NOMO-1 treated with DMSO at 0.1 percent for 48 hours (cell line): ENCODE data around the gene LRRC37A2.
"Not testable (repeated sequence)": the region's sequence is repeated elsewhere in the genome, so short reads cannot be mapped to it uniquely, and the experiment has no call there.

ENCODE experiments used
- DNase-seq: peaks from one replicate; lab custom pipeline; 2025; ENCODE audit not compliant: unreplicated experiment; lab: John Stamatoyannopoulos, UW

LRRC37A2 gene

DNA sequence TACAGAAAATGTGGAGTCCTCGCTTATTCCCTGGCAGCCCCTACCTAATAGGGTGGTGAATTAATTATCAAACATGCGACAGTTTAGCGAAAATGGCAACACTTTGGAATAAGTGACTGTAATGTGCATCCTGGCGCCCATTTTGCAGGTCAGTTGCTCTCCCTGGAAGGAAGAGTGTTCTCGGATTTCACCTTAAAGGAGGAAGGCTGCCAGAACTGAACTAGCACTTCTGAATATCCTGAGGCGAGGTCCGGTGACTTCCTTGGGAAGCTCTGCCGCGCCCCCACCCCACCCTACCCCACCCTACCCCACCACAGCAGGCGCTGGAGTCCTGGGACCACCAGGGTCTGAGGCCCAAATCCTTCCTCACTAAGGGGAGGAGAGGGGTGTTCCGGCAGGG lies at the start of gene LRRC37A2:
Gene LRRC37A2, plus strand, starts transcription at position 301 of the 400 bp plus-strand sequence. CDS start 245 bp downstream, outside the sequence.
- not testable (repeated sequence) for DNase-seq

DNA sequence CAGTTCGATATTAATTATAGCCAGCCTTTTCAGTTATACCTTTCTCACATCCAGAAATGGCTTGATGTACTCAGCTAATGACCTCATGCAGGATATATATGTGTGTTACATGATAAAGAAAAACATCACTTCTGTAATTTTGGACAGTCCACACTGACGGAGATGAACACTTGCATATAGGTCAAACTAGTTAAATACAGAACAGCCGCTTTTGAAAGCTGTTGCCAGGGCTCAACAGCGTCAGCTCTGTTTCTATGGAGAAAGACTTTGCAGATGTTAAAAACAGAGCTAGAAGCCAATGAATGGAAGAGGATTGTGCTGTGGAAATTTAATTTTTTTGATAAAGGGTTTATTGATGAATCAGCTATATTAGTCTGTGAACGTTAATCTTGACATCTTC lies 44.6 kb upstream of the LRRC37A2 start:
- not testable (repeated sequence) for DNase-seq

DNA sequence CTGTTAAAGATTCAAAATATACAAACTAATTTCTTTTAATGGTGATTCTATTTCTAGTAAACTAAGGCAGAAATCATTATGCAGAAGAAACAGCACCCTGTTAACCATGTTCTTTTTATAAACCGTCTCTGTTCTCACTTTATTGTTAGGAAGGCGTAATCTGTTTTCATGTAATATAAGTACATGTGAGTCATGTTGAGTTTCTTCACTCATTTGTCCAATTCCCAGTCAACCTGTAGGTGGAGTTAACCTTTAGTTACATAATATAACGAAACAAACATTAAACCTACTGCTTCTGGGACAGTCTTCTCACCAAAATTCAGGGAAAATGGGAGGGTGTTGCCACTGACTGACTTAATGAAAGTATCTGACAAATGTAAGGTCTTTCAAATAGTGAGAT lies 37.8 kb upstream of the LRRC37A2 start:
- not testable (repeated sequence) for DNase-seq

DNA sequence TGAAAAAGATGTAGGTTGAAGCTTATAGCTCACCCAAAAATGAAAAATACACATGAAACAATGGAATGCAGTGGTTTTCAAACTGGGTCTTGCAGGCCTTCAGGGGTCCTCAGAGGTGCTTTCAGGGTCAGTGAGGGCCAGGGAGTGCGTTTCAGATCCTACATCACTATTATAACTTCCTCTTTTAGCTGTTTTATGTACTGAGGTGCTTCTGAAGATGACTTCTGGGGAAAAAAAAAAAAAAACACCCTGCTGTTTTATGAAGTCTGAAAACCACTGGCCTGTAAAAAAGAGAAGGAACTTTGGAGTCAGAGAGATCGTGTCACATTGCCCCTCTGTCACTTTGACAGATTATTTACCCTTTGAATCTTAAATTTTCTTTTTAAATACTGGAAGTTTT lies 36.7 kb upstream of the LRRC37A2 start:
- DNase-seq, result peak; percentile 35

DNA sequence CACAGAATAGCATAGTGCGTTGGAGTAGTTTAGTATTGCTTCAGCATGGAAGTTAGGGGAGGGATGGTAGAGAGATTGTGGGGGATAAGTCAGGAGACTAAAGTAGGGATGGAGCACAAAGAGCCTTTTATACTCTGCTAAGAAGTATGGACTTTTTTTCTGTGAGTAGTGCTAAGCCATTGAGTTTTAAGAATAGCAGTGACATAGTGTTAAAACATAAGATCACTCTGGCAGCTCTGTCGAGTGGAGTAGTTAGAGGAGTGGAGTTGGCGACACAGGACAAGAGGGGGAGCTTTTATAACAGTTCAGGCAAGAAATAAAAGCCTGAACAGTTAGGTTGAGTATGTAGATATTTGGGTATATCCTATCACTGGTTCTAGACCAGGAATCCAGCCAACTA lies 33.4 kb upstream of the LRRC37A2 start:
- DNase-seq, result not testable (repeated sequence)

DNA sequence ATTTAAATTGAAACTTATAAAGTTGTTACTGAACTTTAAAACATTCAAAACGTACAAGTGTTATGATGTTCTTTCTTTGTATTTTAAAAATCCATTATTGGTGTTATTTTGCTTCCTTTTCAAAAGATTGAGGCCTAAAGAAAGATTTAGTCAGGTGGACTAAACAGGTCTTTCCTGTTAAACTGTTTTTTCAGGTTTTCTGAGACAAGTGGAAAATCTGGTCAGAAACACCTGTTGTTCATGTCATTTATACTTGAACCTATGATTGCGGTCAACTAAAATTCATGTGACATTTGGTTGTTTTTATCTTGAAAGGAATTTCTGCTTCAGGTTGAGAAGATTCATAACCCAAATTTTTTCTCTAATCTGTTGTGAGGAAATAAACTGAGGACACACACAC lies 31.0 kb upstream of the LRRC37A2 start:
- DNase-seq, result not testable (repeated sequence)

DNA sequence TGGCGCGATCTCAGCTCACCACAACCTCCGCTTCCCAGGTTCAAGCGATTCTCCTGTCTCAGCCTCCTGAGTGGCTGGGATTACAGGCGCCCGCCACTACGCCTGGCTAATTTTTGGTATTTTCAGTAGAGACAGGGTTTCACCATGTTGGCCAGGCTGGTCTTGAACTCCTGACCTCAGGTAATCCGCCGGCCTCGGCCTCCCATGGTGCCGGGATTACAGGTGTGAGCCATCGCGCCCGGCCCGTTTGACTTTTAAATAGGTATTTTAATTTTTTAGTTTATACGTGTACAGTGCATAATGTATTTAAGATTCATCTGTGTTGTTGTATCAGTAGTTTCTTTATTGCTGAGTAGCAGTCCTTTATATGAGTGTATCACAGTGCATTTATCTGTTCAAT lies 20.2 kb upstream of the LRRC37A2 start:
- not testable (repeated sequence) for DNase-seq

DNA sequence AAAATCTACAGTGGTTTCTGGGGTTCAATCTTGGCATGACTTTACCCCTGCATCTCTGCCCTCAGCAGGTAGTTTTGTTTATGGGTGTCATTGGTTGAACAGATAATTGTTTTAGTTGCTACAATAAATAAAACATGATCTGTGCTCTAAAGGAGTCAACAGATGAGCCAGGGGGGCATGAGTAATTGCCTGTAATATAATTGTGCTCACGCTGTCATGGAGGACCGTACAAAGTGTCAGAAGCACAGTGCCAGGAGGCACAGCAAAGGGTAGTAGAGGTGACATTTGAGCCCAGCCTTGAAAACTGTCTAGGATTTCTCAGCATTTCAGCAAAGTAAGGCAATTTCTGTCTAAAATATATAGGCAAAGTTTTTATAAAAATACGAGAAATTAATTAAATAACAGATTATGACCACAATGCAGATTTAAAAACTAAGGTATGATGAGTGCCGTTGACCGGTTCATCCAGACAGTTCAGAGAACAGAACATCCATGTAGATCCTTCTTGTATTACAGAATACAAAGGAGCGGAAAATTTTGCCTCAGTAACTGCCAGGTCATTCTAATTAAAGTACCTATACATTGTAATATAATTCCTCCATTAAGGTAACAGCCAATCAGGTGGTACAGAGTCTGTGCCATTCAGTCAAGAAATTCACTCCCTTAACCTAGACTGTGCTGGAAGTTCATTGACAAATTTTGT lies 12.7 kb upstream of the LRRC37A2 start:
- DNase-seq, result not testable (repeated sequence)

DNA sequence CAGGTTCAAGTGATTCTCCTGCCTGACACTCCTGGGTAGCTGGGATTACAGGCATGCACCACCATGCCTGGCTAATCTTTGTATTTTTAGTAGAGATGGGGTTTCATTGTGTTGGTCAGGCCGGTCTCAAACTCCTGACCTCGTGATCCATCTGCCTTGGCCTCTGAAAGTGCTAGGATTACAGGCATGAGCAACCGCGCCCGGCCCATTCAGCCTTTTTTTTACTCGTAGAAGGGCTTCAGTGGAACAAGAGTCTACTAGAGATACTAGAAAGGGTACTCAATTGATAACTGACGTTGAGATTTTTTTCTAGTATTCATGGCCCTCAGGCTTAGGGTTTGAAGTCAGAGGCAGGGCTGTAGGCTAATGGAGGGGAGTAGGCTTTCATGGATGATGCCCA lies 6.4 kb upstream of the LRRC37A2 start:
- not testable (repeated sequence) for DNase-seq

DNA sequence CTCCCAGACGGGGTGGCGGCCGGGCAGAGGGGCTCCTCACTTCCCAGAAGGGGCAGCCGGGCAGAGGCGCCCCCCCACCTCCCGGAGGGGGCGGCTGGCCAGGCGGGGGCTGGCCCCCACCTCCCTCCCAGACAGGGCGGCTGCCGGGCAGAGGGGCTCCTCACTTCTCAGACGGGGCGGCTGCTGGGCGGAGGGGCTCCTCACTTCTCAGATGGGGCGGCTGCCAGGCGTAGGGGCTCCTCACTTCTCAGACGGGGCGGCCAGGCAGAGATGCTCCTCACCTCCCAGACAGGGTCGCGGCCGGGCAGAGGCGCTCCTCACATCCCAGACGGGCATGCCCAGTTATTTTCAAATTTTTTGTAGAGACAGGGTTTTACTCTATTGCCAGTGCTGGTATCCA lies 22.4 kb downstream of the LRRC37A2 start:
- not testable (repeated sequence) for DNase-seq

DNA sequence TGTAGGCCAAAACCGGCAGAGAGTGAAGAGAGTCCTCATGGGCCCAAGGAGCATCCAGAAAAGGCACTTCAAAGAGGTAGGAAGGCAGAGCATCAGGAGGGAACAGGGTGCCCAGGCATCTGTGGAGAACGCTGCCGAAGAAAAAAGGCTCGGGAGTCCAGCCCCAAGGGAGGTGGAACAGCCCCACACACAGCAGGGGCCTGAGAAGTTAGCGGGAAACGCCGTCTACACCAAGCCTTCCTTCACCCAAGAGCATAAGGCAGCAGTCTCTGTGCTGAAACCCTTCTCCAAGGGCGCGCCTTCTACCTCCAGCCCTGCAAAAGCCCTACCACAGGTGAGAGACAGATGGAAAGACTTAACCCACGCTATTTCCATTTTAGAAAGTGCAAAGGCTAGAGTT lies 36.3 kb downstream of the LRRC37A2 start:
- DNase-seq, result not testable (repeated sequence)

DNA sequence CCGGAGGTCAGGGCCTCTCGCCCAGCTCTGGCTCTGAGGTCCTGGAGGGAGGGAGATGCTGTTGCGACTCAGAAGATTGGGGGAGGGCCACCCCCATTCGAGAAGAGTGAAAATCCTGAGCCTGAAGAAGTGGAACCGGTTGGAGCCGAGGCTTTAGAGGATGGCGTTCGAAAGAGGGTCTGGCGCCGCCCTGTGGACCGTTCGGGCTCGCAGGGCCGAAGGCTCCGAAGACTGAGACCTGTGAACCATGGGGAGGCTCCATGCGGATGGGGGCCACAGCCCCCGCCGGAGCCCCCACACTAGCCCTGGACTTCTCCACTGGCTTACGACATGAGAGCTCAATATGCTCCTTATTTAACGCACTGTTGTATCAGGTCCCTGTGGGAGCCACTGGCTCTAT lies 46.9 kb downstream of the LRRC37A2 start:
- DNase-seq, result not testable (repeated sequence)

DNA sequence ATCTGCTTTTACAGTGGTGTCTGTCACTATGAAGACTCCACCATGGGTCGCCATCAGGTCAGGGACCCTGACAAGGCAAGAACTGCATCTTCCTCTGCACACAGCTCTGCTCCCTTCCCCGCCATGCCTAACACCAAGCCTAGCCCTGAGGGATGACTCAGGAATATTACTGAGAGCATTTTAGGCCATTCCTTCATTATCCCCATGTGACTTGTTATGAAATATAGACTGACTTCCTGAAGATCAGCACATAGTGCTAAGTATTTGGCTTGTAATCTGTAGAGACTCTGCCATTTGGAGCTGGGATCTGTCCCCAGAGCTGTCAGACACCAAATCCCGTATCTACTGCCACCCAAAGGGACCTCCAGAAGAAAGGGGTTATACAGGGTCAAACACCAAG lies 47.8 kb downstream of the LRRC37A2 start:
- DNase-seq, result not testable (repeated sequence)

DNA sequence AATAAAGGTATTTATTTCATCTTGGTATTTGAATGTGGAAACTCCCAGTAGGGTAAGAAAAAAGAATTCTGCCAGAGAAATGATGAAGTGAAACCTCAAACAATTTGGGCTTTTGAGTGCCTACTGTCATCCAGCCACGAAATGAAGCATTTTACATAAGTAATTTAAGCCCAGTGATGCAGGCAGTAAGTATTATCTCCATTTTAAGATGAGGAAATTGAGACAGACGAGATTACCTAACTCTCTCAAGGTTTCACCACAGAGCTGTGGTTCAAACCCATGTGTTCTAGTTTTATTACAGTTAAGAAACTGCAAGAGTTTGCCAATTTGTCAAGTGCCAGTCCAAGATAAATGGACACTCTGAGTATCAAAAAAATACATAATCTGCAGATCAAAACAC lies 54.0 kb downstream of the LRRC37A2 start:
- DNase-seq, result not testable (repeated sequence)

DNA sequence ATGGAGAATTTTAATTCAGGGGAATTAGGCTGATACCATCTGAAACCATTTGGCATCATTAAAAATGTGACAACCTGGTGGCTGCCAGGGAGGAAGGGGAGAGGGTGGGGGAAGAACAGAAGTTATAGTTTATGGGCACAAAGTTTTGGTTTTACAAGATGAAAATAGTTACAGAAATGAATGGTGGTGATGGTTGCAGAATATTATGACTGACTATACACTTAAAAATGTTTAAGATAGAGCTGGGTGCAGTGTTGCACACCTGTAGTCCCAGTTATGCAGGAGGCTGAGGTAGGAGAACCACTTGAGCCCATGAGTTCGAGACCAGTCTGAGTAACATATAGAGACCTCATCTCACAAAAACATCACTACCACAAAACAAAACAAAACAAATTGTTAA lies 54.7 kb downstream of the LRRC37A2 start:
- DNase-seq, result not testable (repeated sequence)

DNA sequence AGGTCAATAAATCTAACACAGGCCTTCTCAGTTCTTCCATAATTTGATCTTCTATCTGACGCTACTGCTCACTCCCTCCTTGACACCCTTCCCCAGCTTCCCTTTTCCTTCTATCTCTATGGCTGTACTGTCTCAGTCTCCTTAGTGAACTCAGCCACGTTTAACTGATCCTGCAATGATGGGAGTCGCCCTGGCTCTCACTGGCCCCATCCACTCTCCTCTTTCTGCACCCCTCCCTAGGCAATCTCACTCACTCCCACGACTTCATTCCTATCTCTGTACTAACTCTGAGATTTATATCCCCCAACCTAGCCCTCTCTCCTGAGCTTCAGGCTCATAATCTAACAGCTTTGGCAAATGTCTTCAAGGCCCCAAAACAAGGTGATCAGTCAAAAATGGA lies 59.5 kb downstream of the LRRC37A2 start:
- not testable (repeated sequence) for DNase-seq

DNA sequence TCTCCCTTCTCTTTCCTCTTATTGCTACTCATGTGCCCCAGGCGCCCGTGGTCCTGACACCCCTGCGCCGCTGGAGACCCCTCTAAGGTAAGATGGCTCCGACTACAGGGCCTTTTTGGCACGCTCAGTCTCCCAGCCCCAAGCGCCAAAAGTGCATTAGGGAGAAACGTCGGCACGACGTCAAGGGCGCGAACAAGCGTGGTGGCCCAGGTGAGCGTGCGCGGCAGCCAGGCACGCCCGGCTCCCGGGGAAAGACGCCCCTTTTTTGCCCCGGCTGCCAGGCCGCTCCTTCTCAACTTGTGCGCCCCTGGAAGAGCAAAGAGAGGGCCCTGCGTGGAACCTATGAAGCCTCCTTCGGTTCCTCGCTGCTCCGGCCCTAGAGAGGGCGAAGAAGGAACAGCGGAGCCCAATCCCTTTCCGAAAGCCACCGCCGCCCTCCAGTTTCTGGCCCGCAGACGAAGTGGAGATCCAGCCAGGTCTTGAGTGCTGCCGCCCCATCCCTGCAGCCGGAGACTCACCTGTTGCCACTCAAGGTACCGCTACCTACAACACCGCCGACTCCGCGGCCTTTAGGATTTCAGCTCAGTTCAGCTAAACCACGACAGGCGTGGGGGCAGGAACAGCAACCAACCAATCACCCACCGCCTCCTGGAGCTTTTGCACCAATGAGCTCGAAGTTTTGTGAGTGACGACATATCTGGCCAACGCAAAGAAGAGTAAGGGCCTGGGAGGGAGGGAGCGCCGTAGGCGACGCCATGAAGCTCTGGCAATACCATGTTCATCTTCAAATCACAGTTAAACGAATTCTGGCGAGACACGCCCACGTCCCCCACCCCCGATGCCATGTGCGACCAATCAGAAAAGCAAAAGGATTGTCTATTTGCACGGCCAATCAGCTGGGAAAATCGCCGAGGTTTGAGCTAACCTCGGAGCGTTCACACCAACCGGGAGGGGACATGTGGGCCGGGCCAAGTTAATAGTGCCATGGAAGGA lies 67.1 kb downstream of the LRRC37A2 start, which contains the start of gene ARL17A:
Gene ARL17A, minus strand, starts transcription at position 609 of the 993 bp plus-strand sequence. CDS start 3,369 bp downstream, outside the sequence.
- DNase-seq, result not testable (repeated sequence)

DNA sequence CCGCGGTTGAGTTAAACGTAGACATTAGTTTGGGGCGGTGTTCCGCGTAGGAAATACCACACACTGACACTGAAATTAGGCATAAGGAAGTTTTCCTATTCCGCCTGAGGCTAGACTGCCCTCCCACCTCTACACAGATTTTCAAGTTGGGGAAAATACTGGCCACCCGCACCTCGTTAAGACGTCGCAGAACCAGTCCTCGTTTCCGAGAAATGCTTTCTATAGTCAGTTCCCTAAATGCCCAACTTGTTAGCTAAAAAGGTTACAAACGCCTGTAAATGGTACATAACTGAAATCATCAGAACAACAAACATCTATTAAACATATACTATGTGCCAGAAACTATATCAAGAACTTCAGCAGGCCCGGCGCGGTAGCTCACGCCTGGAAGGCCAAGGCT lies 67.8 kb downstream of the LRRC37A2 start:
- DNase-seq, result not testable (repeated sequence)

DNA sequence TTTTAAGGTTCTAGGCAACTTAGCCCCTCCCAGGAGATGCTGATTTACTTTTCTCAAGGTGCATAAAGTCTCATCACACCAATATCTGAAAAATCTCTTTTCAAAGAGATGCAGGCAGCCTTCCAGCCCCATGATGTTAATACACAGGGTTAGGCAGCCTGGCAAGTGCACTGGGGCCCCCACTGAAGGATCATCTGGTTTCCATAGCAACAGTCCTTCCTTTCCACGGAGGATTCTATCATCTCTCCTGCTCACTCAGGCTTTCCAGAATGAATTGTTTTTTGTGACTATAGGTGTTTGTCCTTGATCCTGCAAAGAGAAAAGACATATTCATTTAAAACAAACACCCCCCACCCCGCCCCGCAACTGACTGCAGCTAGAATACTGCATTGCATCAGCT lies 73.2 kb downstream of the LRRC37A2 start:
- DNase-seq, result not testable (repeated sequence)

DNA sequence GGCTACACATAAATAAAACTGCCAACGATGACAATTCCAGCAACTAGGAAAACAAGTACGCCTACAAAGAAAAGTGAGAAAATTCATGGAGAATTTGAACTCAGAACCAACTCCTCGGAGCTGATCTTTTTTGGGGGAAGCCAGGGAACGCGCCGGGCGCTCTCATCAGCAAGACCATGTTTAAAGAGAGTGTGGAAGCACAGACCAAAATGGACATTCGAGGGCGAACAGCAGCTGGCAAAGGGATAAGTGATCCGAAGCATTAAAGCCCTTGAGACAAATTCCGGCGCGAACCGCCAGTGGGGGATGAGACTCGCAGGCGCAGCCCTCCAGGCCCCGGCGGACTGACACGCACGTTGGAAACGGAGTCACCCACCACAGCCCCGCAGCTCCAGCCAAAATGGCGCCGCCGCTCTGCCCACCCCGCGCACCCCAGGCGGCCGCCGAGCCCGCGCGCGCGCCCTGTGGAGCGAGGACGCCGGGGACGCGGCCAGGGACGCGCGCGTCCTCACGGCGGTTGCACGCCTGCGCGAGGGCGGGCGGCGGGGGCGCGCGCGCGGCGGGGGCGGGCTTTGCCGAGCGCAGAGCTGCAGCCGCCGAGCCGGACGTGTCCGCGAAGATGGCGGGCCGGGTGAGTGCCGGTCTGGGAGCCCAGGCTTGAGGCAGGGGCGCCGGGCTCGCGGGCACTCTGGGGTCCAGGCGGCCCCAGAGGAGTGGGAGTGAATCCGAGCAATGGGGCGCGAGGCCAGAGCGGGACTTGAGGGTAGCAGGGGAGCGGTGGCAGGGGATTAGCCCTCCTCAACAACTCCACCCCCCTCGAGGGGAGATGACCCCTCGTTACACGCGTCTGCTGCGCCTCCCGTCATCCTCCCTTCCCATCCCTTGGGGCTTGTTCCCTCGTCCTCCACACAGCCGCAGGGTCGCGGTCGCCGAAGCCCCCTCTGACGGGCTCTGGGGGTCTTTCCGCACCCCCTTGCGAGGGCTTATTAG lies 78.2 kb downstream of the LRRC37A2 start, which contains the start of gene NSF:
Gene NSF, plus strand, starts transcription at position 513 of the 990 bp plus-strand sequence. Its CDS starts 107 bp downstream, at position 620.
- not testable (repeated sequence) for DNase-seq
